ENCODE data around the gene DMBX1.
A peak's percentile ranks its signal among the peaks of the same experiment; 100 is the strongest.

Gene DMBX1

DNA sequence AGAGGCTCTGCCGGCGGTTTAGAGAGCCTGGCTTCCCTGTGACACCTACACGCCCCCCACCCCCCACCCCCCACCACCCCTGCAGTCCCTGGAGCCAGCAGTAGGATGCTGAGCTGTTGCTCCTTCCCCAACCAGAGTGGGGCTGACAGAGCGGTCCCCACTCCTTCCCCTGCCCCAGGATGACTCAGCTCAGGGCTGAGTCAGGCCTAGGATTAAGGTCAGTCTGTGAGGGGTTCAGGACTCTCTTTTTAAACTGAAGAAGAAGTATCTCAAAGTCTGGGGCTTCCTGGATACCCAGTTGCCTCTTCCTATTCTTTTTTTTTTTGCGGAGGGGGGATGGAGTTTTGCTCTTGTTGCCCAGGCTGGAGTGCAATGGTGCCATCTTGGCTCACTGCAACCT is 19.1 kb downstream of the DMBX1 start:
- peak; percentile 53 for DNase-seq

DNA sequence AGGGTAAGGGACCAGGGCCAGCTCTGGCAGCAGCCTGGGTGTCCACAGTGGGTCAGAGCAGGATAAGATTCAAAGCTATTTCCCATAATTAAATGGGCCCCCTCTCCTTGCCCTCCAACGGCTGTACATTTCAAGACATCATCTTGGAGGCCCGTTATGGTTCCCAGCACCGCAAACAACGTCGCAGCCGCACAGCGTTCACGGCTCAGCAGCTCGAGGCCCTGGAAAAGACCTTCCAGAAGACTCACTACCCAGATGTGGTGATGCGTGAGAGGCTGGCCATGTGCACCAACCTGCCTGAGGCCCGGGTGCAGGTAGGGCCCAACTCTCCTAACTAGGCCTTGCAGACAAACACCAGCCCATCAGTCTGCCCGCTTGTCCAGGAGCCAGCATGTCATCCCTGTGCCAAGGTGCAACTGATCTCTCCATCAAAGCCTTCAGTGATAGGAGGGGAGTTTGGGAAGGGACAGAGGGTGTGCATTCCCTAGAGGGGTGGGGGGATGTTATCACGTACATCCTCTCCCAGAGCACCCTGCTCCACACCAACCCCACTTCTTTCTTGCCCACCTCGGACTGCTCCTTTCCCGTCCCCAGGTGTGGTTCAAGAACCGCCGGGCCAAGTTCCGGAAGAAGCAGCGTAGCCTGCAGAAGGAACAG is 20.8 kb downstream of the DMBX1 start:
- no peak for DNase-seq

DNA sequence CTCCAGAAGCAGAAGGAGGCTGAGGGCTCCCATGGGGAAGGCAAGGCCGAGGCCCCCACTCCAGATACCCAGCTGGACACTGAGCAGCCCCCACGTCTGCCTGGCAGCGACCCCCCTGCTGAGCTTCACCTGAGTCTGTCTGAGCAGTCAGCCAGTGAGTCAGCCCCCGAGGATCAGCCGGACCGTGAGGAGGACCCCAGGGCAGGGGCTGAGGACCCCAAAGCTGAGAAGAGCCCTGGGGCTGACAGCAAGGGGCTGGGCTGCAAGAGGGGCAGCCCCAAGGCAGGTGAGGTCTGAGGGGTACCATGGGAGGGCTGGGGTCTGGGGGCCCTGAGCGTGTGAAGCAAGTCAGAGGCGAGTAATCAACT is 21.3 kb downstream of the DMBX1 start:
- DNase-seq, result no peak

DNA sequence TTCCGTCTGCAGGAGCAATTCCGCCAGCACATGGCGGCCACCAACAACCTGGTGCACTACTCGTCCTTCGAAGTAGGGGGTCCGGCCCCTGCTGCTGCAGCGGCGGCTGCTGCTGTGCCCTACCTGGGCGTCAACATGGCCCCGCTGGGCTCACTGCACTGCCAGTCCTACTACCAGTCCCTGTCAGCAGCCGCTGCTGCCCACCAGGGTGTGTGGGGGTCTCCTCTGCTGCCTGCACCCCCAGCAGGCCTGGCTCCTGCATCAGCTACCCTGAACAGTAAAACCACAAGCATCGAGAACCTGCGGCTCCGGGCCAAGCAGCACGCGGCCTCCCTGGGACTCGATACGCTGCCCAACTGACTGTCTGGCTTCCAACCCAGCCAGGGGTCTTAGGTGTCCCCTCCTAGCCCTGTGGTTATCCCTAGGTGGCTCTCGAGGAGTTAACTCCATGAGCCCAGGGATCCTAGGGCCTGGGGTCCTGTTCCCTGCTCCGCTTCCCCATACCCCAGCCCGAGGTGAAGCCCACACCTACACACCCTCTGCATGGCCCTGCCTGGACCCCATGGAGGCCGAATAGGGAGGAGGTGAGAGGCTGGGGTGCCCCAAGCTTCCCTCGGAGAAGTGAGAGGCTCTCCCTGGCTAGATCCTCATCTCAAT is 22.6 kb downstream of the DMBX1 start:
- no peak for DNase-seq

DNA sequence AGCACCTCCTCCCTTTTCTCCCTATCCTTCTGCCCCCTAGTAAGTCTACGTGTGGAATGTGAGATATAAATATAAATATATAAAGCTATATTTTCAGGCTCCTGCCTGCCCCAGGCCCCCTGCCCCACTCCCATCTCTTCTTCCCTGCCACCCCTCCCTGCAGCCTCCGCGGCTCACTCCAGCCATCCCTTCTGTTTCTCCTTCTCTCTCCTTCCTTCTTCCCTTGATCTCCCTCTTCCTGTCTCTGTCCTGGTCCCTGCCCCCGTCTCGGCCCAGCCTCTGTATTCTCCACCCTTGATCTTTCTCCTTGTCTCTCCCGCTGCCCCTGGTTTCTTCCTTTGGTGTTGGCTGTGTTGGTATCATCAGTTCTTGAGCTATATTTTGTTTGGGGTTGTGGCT is 23.2 kb downstream of the DMBX1 start:
- DNase-seq, result no peak

DNA sequence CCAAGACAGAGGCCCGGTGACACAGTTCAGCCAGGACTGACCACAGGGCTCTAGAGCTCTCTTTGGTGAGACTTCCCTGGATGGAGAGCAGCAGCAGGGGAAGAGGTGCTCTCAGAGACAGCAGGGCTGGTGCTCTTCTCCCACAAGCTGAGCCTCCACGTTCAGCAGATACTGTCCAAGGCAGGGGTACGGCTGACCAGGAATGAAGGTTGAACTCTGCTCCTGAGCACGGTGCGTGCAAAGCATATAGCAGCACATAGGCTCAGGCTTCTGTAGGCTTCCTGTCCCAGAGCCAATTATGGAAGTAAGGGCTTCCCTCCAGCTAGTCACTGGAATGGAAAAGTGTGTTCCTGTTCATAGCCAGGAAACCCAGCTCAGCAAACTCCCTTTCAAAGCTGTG is 23.9 kb downstream of the DMBX1 start:
- DNase-seq, result no peak

DNA sequence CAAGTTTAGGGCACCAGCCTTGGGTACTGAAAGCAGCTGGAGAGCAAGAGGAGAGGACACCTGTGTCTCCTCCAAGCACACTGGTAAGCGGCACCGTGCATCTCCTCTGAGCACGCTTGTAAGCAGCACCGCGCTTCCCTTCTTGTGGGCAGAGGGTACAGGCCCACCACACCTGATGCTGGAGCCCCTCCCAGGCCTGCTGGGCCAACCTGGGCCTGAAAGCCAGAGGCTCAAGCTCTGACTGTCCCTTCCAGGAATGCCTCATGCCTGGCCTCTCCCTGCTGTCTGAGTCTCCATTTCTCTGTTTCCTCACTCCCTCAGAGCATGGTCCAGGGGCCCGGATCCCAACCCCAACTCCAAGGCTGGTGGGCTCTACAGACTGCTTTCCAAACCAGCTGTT is 25.9 kb downstream of the DMBX1 start:
- no peak for DNase-seq

DNA sequence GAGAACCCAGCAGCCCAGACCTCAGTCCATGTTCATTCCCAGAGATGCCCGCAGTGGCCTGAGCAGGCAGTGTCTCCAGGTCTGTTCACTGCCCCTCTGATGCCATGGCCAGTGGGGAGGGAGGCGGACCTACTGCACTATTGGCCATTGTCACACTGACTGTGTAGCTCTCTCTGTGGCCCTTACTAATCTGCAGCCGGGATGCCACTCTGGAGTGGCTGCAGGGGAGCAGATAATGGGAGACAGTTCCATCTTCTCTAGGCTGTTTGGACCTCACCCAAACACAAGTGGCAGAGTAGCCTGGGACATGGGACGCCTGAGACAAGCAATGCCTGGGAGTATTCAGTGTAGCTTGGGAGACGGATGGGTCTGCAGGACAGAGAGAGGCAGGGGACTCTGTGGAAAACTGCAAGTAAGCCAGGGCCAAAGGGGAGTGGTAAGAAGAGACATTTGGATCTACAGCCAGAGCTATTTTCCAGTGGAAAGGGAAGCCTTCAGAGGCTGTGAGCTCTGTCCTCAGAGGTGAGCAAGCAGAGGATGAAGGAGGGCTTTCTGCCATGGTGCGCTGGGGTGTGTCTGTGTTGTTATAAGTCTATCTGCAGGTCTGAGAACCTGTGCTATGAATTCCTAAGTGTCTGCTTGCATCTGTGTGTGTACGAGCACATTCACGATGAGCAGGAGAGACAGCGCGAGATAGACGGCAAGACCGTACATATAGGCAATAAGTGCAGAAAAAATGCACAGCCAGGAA is 26.7 kb downstream of the DMBX1 start:
- no peak for DNase-seq

DNA sequence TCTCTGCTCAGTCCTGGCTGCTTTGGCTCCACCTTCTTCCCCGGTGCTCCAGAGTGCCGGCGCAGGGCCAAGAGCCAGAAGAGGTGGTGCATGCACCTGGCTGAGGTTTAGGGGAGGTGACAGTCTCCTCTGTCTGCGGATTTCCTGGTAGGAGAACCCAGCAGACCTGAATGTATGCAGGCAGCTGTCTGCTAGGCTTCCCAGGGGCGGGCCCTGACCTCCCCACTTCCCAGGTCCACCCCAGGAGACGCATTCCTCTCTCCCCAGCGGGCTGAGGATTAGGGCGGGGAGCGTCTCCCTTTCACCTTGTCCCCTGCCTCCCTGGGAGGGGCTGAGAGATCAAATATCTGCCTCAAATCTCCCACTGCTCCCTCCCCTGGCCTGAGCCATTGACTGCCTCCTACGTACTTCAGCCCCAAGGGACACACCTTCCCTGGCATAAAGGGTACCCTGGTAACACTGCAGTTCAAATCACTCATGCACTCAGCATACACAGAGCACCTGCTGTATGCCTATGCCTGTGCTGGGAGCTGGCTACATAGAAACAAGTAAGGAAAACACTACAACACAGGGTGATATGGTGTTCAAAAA is 27.5 kb downstream of the DMBX1 start:
- DNase-seq, result no peak

DNA sequence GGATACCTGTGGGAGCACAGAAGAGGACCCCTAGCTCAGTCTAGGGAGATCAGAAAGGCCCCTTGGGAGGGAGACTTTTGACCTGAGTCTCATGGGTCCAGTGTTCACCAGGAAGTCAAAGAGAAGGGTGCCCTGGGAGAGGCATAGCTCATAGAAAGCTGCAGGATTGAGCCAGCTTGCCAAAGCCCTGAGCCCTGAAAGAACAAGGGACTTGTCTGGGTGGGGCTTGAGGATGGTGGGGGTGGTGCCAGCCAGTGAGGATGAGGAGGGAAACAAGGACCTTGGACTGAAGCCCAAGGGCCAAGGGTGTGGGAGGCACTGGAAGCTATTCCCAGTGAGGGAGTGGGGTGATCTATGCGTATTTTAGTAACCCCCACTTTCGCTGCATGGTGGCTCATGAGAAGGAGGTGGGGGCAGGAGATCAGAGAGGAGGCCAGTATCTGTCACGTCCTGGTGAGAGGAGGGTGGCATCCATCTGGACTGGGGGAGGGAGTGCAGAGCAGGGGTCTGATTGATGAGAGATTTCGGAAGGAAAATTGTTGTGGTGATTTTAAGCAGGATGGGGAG is 28.4 kb downstream of the DMBX1 start:
- DNase-seq, result no peak

DNA sequence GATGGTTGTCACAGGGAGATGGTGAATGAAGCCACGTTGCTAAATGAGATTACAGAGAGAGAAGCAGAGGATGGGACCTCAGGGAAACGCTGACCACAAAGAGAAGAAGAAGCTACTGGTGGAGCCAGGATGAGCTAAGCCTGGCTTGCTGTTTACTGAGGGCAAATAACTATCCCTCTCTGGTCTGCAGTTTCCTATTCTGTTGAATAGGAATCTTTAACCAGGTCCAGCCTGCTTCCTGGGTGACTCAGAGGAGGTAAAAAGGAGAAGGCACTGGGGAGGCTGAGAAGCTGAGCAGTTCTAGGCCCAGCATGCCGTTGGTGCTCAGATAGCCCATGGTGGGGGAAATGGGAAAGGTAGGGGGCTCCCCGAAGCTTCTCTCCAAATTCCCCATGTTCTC is 29.6 kb downstream of the DMBX1 start:
- DNase-seq, result peak; percentile 8

DNA sequence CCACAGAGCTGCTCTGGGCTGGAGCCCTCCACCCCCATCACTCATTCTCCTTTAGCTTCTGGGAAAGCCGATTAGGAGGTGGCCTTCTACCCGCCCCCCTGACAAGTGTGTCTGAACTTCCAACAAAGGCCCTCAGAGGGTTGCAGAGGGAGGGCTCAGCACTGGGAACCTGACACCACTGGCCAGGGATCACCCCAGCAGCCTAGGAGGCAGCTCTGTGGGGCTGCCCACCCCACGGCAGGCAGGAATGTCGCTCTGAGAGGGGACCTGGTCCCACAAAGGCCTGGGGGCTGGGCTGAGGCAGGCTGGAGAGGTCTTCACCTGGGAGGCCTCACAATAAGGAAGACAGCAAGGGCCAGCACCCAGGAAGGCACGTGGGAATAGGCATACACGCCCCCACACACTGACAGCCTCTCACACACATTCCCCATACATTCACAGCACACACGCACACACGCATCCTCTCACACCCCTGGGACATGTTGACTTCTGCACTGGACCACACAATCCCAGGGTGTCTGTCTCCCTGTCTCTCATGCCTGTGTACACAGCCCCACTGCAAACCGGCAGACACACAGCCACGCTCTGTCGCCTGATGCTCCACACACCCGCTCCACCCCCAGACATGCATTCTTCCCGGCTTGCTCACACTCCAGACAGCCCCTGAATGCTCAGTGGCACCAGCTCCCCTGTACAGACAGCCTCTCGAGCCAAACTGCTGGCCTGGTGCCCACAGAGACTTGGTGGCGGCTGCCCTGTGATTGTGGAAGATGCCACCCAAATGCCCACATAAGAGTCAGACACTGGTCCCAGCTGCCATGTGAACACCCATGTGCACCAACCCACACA is 30.7 kb downstream of the DMBX1 start:
- DNase-seq, result peak; percentile 90

DNA sequence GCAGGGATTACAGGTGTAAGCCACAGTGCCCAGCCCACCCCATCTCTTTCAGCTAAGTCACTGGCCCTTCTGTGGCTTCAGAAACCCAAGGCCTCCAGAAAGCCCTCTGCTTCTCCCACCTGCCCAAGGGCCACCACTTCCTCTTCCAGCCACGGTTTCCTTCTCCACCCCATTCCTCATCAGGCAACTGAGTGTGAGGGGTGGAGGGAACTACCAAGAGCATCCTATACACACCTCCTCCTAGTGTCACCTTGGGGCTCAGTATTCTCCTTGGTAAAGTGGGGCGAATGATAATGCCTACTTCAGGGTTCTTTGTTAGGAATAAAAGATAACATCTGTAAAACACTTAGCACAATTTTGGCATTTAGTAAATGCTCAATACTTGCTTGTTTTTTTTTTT is 31.8 kb downstream of the DMBX1 start:
- no peak for DNase-seq

DNA sequence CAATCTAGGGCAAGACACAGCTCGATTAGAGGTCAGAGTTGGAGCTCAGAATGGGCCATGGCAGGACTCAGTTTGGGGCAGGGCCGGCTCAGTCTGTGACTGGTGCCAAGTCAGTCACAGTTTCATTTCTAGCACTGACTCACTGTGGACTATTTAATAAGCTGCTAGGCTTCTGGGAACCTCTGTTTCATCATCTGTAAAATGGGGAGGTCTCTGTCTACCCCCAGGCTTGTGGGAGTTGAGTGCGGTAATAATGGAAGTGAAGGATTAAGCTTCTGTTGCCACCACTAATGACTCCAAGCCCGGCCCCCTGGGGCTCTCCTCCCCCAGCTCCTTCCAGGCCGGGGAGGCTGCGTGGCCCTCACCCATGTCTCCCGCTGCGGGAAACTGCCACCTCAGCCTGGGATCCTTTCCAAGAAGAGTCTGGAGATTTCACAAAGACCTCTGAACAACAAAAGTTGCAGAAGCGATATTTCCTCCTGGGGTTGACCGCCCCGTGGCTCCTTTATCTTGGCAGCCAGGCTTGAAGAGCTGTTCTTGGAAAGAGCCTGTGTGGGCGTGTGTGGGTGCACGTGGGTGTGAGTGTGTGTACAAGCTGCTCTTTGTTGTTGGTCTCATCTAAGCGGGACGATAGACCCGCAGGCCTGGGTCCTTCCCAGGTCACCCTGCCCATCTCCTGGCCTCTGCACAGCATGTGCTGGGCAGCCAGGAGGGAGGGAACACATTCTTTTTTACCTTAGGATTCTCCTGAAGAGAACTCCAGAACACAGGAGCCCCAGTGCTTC is 32.7 kb downstream of the DMBX1 start:
- DNase-seq, result peak; percentile 92

DNA sequence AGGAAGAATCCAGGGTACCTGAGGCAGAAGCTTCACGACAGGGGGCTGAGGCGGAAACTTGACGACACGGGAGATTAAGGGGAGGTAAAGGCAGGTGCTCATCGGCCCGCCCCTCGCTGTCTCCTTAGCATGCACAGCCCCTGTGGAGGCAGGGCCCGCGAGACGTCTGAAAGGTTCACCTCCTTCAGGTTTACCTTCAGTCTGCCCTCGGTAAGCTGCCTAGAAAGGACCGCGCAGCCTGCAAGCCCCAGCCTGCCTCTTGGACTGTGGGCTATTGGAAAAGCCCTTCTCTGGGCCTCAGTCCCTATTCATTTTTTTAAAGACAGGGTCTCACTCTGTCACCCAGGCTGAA is 33.3 kb downstream of the DMBX1 start:
- no peak for DNase-seq

DNA sequence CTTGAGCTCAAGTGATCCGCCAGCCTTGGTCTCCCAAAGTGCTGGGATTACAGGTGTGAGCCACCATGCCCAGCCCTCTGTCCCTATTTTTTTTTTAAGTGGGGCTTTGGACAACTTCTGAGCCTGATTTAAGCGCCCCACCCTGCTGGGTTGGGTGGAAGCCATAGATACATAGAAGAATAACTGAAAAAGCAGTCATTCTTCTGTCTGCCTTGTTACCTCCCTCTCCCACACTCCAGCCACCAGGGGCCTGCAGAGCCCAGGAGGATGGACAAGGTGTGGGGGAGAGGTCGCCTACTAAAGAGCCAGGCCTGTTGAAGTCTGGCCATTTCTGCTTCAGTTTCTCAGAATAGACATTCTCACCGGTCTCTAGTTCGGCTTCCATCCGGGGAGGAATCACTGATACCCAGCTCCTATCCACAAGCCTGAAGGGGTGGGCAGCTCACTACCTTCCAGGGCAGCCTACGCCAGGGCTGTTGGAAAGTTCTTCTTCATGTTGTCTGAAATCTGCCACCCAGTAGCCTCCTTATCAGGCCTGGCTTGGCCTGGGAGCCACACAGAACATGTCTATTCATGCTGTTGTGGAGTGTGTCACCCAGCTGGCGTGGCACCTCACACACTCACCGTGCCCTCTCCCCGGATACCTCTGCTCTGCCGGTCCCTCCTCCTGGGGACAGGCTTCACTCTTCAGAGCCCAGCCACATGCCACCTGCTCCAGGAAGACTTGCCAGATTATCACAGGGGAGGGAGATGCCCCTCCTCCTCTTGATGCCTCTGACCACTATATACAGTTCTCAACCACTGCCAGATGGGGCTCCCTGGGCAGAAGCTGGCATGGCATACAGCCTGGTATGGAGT is 34.1 kb downstream of the DMBX1 start:
- DNase-seq, result no peak

DNA sequence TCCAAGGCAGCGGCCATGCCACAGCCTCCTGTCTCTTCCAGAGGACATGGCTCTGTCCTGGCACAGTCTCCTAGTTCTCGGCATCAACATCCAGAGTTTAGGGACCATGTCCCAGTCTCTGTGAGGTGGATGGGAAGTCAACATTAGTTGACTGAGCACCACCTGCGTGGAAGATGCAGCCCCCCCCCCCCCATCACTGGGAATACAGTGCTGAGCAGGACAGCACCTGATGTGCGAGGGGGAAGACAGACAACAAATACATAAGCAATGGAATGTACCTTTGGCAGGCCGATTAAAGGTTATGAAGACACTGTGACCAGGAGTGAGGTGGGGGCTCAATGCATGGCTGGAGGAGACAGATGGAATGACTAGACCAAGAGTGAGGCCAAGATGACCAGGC is 35.2 kb downstream of the DMBX1 start:
- DNase-seq, result no peak

DNA sequence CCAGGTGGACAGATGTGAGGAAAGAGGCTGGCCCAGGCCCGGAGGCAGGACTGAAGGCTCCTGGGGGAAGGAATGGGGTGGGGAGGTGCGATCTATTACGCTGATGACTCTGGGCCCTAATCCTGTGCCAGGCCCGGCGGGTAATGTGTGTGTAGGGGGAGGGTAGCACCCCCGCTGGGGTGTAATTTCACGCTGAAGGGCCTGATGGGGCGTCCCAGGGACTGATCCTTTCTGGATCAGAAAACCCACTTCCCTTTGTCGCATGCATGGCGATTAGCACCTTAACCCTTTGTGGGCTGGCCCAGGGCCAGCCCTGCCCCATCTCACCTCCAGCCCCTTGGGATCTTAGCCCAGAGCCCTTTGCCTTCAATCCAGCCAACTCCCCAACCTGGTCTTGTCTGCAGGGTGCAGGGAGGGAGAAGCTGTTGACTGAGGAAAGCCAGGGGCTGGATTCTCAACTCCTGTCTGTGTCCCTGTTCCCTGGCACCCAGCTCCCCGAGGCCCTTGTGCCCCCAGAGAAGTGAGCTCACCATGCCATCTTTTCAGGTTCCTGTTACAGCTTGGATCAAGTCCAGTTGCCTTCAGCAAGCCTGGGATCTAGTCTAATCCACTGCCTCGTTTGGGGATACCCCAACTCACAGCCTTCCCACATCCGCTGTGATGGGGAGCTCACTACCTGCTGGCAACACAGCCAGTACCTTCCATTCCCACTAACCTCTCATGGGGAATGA is 35.8 kb downstream of the DMBX1 start:
- no peak for DNase-seq

DNA sequence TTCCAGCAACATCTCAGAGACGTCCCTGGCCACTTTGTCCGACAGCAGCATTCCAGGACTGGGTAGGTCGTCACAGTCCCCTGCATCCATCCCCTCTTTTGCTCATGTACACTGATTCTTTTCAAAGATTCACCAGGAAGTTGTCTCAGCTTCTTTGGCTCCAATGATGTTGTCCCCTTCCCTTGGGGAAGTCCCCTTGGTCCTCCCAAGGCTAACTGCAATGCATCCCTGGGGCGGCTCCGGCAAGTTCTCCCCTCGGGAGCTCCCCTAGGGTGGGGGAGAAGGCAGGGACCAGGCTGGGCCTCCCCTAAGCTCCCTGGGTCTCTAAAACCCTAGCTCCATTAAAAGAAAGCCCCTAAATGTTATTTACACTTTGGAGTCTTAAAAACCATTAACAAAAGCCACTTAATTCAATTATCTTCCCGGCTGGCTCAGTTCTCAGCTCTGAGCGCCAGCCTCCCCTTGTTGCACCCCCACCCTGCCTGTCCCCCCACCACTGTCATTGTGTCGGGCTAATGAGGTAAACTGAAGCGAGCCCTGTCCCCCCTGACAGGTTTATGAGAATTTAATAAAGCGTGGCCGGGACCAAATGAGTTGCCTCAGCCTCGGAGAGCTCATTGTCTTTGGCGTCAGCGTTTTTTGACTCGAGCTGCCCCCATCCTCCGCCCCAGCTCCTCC is 36.5 kb downstream of the DMBX1 start:
- no peak for DNase-seq

All from fibroblast of upper back skin (primary cell).